Glutamatergic neuron (in vitro differentiated cells): ENCODE results near the gene GPX2. TPM values are rescaled to one million over a fixed set of nuclear protein-coding genes. Genes with fewer than 3 reads are reported as not detected.

ENCODE experiments used
- DNase-seq: peaks from one replicate; pipeline ENCODE4 v3.0.0; 2022
- H3K27ac Mint-ChIP-seq: one replicate; pipeline ENCODE4 v1.8.0; 2020; ENCODE audit warnings: mild to moderate bottlenecking, mixed read lengths, inconsistent platforms; ENCODE audit not compliant: unreplicated experiment
- H3K27me3 Mint-ChIP-seq: one replicate; pipeline ENCODE4 v1.8.0; 2020; ENCODE audit warnings: mild to moderate bottlenecking, moderate library complexity, mixed read lengths, inconsistent platforms; ENCODE audit not compliant: unreplicated experiment
- H3K36me3 Mint-ChIP-seq: one replicate; pipeline ENCODE4 v1.8.0; 2020; ENCODE audit warnings: mild to moderate bottlenecking, mixed read lengths, inconsistent platforms; ENCODE audit not compliant: unreplicated experiment
- H3K4me1 Mint-ChIP-seq: one replicate; pipeline ENCODE4 v1.8.0; 2020; ENCODE audit warnings: mild to moderate bottlenecking, low read depth, mixed read lengths, inconsistent platforms; ENCODE audit not compliant: unreplicated experiment
- H3K4me3 Mint-ChIP-seq: one replicate; pipeline ENCODE4 v1.8.0; 2020; ENCODE audit warnings: mild to moderate bottlenecking, mixed read lengths, inconsistent platforms; ENCODE audit not compliant: unreplicated experiment
- H3K9me3 Mint-ChIP-seq: one replicate; pipeline ENCODE4 v1.8.0; 2020; ENCODE audit warnings: mild to moderate bottlenecking, moderate library complexity, mixed read lengths, inconsistent platforms; ENCODE audit not compliant: unreplicated experiment
- total RNA-seq: library from RNA; stranded (reverse); fragmentation: NEBNext Ultra II Directional; extraction: Animal tissue kit (Norgen Biotek cat#: 25700); gene quantifications from one replicate; pipeline ENCODE4 v1.2.1, GENCODE V29; 2021; ENCODE audit not compliant: unreplicated experiment
- TF ChIP-seq, protein P1 (sequence below): fragments of 200-600 bp; sonication (generic); IDR thresholded peaks from one replicate; pipeline ENCODE4 v1.5.0; 2021; ENCODE audit not compliant: partially characterized antibody, unreplicated experiment

The GPX2 gene
- total RNA-seq, 1 donor from 2014 or later = 1.3 TPM

- DNase-seq = no peak
- H3K27me3 Mint-ChIP-seq = no peaks in the 10 kb centered on the region
- TF ChIP-seq, protein P1, sequence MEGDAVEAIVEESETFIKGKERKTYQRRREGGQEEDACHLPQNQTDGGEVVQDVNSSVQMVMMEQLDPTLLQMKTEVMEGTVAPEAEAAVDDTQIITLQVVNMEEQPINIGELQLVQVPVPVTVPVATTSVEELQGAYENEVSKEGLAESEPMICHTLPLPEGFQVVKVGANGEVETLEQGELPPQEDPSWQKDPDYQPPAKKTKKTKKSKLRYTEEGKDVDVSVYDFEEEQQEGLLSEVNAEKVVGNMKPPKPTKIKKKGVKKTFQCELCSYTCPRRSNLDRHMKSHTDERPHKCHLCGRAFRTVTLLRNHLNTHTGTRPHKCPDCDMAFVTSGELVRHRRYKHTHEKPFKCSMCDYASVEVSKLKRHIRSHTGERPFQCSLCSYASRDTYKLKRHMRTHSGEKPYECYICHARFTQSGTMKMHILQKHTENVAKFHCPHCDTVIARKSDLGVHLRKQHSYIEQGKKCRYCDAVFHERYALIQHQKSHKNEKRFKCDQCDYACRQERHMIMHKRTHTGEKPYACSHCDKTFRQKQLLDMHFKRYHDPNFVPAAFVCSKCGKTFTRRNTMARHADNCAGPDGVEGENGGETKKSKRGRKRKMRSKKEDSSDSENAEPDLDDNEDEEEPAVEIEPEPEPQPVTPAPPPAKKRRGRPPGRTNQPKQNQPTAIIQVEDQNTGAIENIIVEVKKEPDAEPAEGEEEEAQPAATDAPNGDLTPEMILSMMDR = no peak
- H3K4me3 Mint-ChIP-seq = no peak overlapping the region
- H3K27ac Mint-ChIP-seq = no peak overlapping the region
- no peaks in the 10 kb centered on the region for H3K4me1 Mint-ChIP-seq
- peaks cover 2% of the 10 kb centered on the region for H3K9me3 Mint-ChIP-seq
- H3K36me3 Mint-ChIP-seq = peaks cover 10% of the 10 kb centered on the region
Observed at GRCh38 chr14:64954491-64955240, 12.1 kb upstream of the GPX2 start.

DNA sequence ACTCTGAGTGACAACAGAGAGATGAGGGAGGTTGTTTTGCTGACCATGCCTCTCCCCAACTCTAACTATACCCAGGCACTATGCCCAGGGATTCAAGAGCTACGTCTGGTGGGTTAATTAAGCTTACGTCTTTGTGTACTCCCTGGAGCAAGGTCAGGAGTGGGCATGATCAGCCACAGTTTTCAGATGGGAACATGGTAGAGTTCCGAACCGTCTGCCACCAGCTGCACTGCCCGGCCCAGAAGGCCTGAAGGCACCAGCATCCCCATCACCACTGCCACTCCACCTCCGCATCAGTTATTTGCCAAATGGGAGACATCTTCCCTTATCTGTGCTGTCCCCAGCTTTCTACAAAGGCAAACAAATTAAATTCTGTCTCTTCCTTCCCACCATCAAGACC lies 11.1 kb upstream of the GPX2 start:
- Mint-ChIP-seq H3K4me1 (no peaks in the 10 kb centered on the region), H3K27me3 (no peaks in the 10 kb centered on the region), H3K4me3 (no peak overlapping the region), H3K36me3 (peaks cover 10% of the 10 kb centered on the region), H3K27ac (no peak overlapping the region), H3K9me3 (peaks cover 2% of the 10 kb centered on the region)
- no peak for DNase-seq
- TF ChIP-seq, protein P1 = no peak

- no peak overlapping the region for H3K4me3 Mint-ChIP-seq
- H3K4me1 Mint-ChIP-seq = no peaks in the 10 kb centered on the region
- TF ChIP-seq, protein P1 = no peak
- H3K36me3 Mint-ChIP-seq = peaks cover 10% of the 10 kb centered on the region
- DNase-seq = no peak
- no peaks in the 10 kb centered on the region for H3K27me3 Mint-ChIP-seq
- H3K27ac Mint-ChIP-seq = no peak overlapping the region
- peaks cover 2% of the 10 kb centered on the region for H3K9me3 Mint-ChIP-seq
Observed at GRCh38 chr14:64953310-64953654, 10.7 kb upstream of the GPX2 start.

DNA sequence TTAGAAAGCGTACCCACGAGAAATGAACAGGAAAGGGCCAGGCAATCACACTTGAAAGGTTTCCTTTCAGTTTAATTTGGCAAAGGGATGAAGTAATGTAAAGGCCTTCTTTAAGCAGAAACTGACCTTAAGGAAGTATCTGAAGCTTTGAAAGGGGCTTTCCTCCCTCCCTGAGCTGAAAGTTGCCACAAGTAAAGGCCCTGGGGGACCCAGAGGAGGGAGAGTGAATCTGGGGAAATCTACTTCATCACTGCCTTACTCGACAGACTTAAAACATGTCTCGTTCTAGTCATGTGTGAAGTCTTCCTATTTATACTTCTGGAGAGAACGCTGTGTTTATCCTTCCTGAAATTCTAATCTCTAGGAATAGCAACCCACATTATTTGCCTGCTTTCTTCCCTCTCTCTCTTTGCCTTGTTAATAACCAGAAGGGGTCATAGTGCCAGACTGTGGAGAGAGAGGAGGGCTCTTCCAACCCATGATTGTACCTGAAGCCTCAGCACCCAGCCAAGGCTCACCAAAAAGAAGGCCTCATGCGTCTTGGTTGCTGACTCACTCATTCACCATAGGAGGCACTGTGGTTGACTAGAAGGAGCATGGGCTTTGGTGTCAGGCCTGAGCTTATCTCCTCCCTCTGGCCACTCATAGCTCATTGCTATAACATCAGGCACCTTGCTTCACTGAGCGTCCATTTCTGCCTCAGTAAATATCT lies 10.2 kb upstream of the GPX2 start:
- TF ChIP-seq, protein P1 = no peak
- Mint-ChIP-seq H3K4me3 (no peak overlapping the region), H3K36me3 (peaks cover 10% of the 10 kb centered on the region), H3K4me1 (no peaks in the 10 kb centered on the region), H3K27me3 (no peaks in the 10 kb centered on the region), H3K9me3 (peaks cover 2% of the 10 kb centered on the region), H3K27ac (no peak overlapping the region)
- DNase-seq = no peak

- peaks cover 2% of the 10 kb centered on the region for H3K9me3 Mint-ChIP-seq
- TF ChIP-seq, protein P1 = no peak
- DNase-seq = no peak
- H3K27me3 Mint-ChIP-seq = no peaks in the 10 kb centered on the region
- no peaks in the 10 kb centered on the region for H3K4me1 Mint-ChIP-seq
- peaks cover 10% of the 10 kb centered on the region for H3K36me3 Mint-ChIP-seq
- no peak overlapping the region for H3K4me3 Mint-ChIP-seq
- no peak overlapping the region for H3K27ac Mint-ChIP-seq
Observed at GRCh38 chr14:64951724-64952123, 9.2 kb upstream of the GPX2 start.
